Measurements from ENCODE around the gene DBT.
A peak's percentile ranks its signal among the peaks of the same experiment; 100 is the strongest.
"Not testable (repeated sequence)": the region's sequence is repeated elsewhere in the genome, so short reads cannot be mapped to it uniquely, and the experiment has no call there.

Gene DBT

DNA sequence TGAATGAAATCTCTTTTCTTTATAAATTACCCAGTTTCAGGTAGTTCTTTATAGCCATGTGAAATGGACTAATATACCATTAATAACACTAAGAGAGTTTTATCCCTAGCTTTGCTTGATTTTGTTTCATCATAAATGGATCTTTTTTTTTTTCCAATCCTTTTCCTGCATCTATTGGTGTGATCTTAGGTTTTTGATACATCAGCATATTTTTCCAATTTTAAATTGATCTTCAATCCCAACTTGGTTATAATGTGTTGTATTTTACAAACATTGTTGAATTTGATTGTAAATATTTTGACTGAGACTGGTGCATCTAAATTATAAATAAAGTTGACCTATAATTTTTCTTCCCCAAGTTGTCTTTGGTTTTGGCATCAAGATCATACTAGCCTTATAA lies 12.1 kb upstream of the DBT start:
- peaks cover 7% of the 10 kb centered on the region; the same call in 1 of the 2 replicates for H3K9me3 ChIP-seq (ENCODE audit: low read depth, low read length)
- no peak overlapping the region for H3K9ac ChIP-seq (ENCODE audit: insufficient read length)
- no peak overlapping the region for H3K4me3 ChIP-seq
- H3K27ac ChIP-seq: no peak overlapping the region
- peaks cover 7% of the 10 kb centered on the region for H3K36me3 ChIP-seq (ENCODE audit: insufficient read depth, low read length)
- TF ChIP-seq POLR2AphosphoS5 (IDR thresholded peaks at IDR 0.05; ENCODE audit: borderline replicate concordance, low read depth, low read length) (no peak), FOXP2 (optimal IDR thresholded peaks at IDR 0.05; ENCODE audit: control extremely low read depth, extremely low read length, insufficient read depth) (no peak), EZH2 (IDR thresholded peaks at IDR 0.05) (no peak)
- DNase-seq (ENCODE audit: low read depth, low spot score): no peak

- not testable (repeated sequence) for H3K27ac ChIP-seq; H3K9me3 ChIP-seq (ENCODE audit: low read depth, low read length); H3K9ac ChIP-seq (ENCODE audit: insufficient read length); H3K36me3 ChIP-seq (ENCODE audit: insufficient read depth, low read length); H3K4me3 ChIP-seq; DNase-seq (ENCODE audit: low read depth, low spot score)
Measured at GRCh38 chr1:100258427-100258826, 8.8 kb upstream of the DBT start.

- H3K27ac ChIP-seq; H3K9ac ChIP-seq (ENCODE audit: insufficient read length); H3K4me3 ChIP-seq; H3K36me3 ChIP-seq (ENCODE audit: insufficient read depth, low read length); DNase-seq (ENCODE audit: low read depth, low spot score); H3K9me3 ChIP-seq (ENCODE audit: low read depth, low read length): not testable (repeated sequence)
Measured at GRCh38 chr1:100256273-100256672, 6.6 kb upstream of the DBT start.

DNA sequence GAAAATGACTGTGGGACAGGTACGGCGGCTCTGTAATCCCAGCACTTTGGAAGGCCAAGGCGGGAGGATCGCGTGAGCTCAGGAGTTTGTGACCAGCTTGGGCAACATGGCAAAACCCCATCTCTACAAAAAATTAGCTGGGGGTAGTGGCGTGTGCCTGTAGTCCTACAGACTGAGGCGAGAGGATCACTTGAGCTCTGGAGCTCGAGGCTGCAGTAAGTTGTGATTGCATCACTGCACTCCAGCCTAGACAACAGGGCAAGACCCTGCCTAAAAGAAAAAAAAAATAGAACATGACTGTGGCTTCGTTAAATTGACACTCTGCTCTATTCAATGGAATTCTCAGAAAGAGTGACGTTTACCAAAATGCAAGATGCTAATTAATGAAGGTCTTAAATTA lies 3.9 kb upstream of the DBT start:
- Histone ChIP-seq H3K36me3 (ENCODE audit: insufficient read depth, low read length) (no peaks in the 10 kb centered on the region), H3K27ac (no peak overlapping the region), H3K9me3 (ENCODE audit: low read depth, low read length) (no peaks in the 10 kb centered on the region), H3K9ac (ENCODE audit: insufficient read length) (no peak overlapping the region), H3K4me3 (no peak overlapping the region)
- no peak for DNase-seq (ENCODE audit: low read depth, low spot score)
- TF ChIP-seq POLR2AphosphoS5 (IDR thresholded peaks at IDR 0.05; ENCODE audit: borderline replicate concordance, low read depth, low read length) (no peak), EZH2 (IDR thresholded peaks at IDR 0.05) (no peak), FOXP2 (optimal IDR thresholded peaks at IDR 0.05; ENCODE audit: control extremely low read depth, extremely low read length, insufficient read depth) (no peak)

- H3K36me3 ChIP-seq (ENCODE audit: insufficient read depth, low read length): no peaks in the 10 kb centered on the region
- H3K9ac ChIP-seq (ENCODE audit: insufficient read length): no peak overlapping the region
- H3K27ac ChIP-seq: no peak overlapping the region
- TF ChIP-seq FOXP2 (optimal IDR thresholded peaks at IDR 0.05; ENCODE audit: control extremely low read depth, extremely low read length, insufficient read depth): no peak
- no peaks in the 10 kb centered on the region for H3K9me3 ChIP-seq (ENCODE audit: low read depth, low read length)
- no peak for DNase-seq (ENCODE audit: low read depth, low spot score)
- H3K4me3 ChIP-seq: no peak overlapping the region
Measured at GRCh38 chr1:100252901-100253300, 3.3 kb upstream of the DBT start.

GRCh38 chr1:100250807-100251206 lies 1.2 kb upstream of the DBT start:
- no peaks in the 10 kb centered on the region for H3K9me3 ChIP-seq (ENCODE audit: low read depth, low read length)
- no peak for TF ChIP-seq EZH2 (IDR thresholded peaks at IDR 0.05)
- TF ChIP-seq POLR2AphosphoS5 (IDR thresholded peaks at IDR 0.05; ENCODE audit: borderline replicate concordance, low read depth, low read length): no peak
- TF ChIP-seq FOXP2 (optimal IDR thresholded peaks at IDR 0.05; ENCODE audit: control extremely low read depth, extremely low read length, insufficient read depth): no peak
- no peak overlapping the region for H3K9ac ChIP-seq (ENCODE audit: insufficient read length)
- H3K36me3 ChIP-seq (ENCODE audit: insufficient read depth, low read length): no peaks in the 10 kb centered on the region
- DNase-seq (ENCODE audit: low read depth, low spot score): no peak
- H3K27ac ChIP-seq: no peak overlapping the region
- no peak overlapping the region; the same call in 1 of the 2 replicates for H3K4me3 ChIP-seq

DNA sequence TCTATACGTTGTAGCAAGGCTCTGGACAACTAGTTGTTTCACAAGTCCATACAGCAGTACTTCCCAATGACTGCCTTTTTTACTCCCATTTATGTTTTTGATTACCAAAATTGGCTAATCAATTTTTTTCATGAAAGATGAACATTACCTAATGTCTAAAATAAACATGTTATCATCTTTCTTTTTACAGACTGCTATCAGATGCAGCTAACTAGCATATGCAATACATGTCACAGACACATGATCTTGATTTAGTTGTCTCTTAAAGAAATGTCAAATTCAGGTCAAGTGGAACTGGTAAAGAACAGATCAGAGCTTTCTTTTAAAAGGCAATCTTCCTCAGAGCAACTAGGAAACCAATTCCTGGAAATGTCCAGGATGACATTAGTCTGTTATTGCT lies 630 bp upstream of the DBT start:
- H3K27ac ChIP-seq: peak overlapping the region; percentile 52; the same call in 1 of the 2 replicates
- DNase-seq (ENCODE audit: low read depth, low spot score): no peak
- no peaks in the 10 kb centered on the region for H3K9me3 ChIP-seq (ENCODE audit: low read depth, low read length)
- H3K36me3 ChIP-seq (ENCODE audit: insufficient read depth, low read length): no peaks in the 10 kb centered on the region
- TF ChIP-seq POLR2AphosphoS5 (IDR thresholded peaks at IDR 0.05; ENCODE audit: borderline replicate concordance, low read depth, low read length) (no peak), FOXP2 (optimal IDR thresholded peaks at IDR 0.05; ENCODE audit: control extremely low read depth, extremely low read length, insufficient read depth) (no peak), EZH2 (IDR thresholded peaks at IDR 0.05) (no peak)
- H3K4me3 ChIP-seq: peak overlapping the region; percentile 94
- peak overlapping the region; percentile 21 for H3K9ac ChIP-seq (ENCODE audit: insufficient read length)

DNA sequence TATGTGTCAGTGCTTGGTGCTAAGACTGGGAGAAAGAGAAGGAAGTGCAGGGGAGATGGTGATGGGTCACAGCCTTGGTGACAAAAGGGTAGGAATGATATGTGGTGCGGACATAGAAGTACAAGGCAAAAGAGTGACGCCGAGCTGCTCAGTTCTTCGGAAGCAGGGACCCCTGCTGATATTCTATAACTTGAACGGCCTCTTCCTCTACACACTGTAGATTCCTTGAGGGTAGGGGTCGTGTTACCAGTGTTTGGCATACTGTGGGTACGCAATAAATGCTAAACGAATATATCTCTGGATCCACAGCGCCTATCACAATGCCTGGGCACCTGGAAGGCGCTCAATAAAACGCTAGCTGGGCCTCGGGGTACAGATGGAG lies 488 bp downstream of the DBT start:
- no peak for DNase-seq (ENCODE audit: low read depth, low spot score)
- peak overlapping the region; percentile 94 for H3K4me3 ChIP-seq
- peak overlapping the region; percentile 91 for H3K9ac ChIP-seq (ENCODE audit: insufficient read length)
- TF ChIP-seq POLR2AphosphoS5 (IDR thresholded peaks at IDR 0.05; ENCODE audit: borderline replicate concordance, low read depth, low read length) (no peak), FOXP2 (optimal IDR thresholded peaks at IDR 0.05; ENCODE audit: control extremely low read depth, extremely low read length, insufficient read depth) (no peak), EZH2 (IDR thresholded peaks at IDR 0.05) (no peak)
- H3K27ac ChIP-seq: peak overlapping the region; percentile 64; the same call in 1 of the 2 replicates
- no peaks in the 10 kb centered on the region for H3K36me3 ChIP-seq (ENCODE audit: insufficient read depth, low read length)
- H3K9me3 ChIP-seq (ENCODE audit: low read depth, low read length): no peaks in the 10 kb centered on the region

- Histone ChIP-seq H3K9ac (ENCODE audit: insufficient read length) (no peak overlapping the region), H3K27ac (no peak overlapping the region), H3K36me3 (ENCODE audit: insufficient read depth, low read length) (no peaks in the 10 kb centered on the region), H3K9me3 (ENCODE audit: low read depth, low read length) (no peaks in the 10 kb centered on the region), H3K4me3 (no peak overlapping the region)
- TF ChIP-seq EZH2 (IDR thresholded peaks at IDR 0.05) (no peak), POLR2AphosphoS5 (IDR thresholded peaks at IDR 0.05; ENCODE audit: borderline replicate concordance, low read depth, low read length) (no peak), FOXP2 (optimal IDR thresholded peaks at IDR 0.05; ENCODE audit: control extremely low read depth, extremely low read length, insufficient read depth) (no peak)
- DNase-seq (ENCODE audit: low read depth, low spot score): no peak
Measured at GRCh38 chr1:100246738-100247137, 2.9 kb downstream of the DBT start.
